Mucosa of descending colon (tissue), 3 donors: ENCODE data around the gene SHD. TPM values are rescaled to one million over a fixed set of nuclear protein-coding genes. Genes with fewer than 3 reads are reported as not detected.

ENCODE experiments used
- ATAC-seq: fragments of 200-7000 bp; cut with Tn5 transposase; one replicate; pipeline ENCODE4 v1.9.1; 2020; ENCODE audit warnings: mild to moderate bottlenecking, moderate library complexity
- DNase-seq, 3 donors: peaks; one replicate each; pipeline ENCODE4 v3.0.0-alpha.2; 2020
- H3K36me3 ChIP-seq: fragments of 200-600 bp; one replicate; pipeline ENCODE4 v1.8.0; 2021; ENCODE audit warnings: low read depth, mild to moderate bottlenecking
- H3K4me1 ChIP-seq: fragments of 200-600 bp; one replicate; pipeline ENCODE4 v1.8.0; 2021; ENCODE audit warnings: low read depth, mild to moderate bottlenecking
- H3K4me3 ChIP-seq: fragments of 200-600 bp; one replicate; pipeline ENCODE4 v1.8.0; 2021; ENCODE audit warnings: mild to moderate bottlenecking
- H3K9me3 ChIP-seq: fragments of 200-600 bp; one replicate; pipeline ENCODE4 v1.8.0; 2021; ENCODE audit warnings: mild to moderate bottlenecking
- intact Hi-C, 2 donors: fragments of 100-400 bp; cut with DNase I in 1 of 2; cut with micrococcal nuclease in 1 of 2; formaldehyde crosslinking; loops; one replicate each; pipeline versions ENCODE4 v1.11.0 to v1.11.1; 2022; cut with DNase I, micrococcal nuclease
- total RNA-seq, 3 donors: library from RNA; stranded (reverse); fragmentation: NEBNext Ultra II Directional in 2 of 3; extraction: Animal tissue kit (Norgen Biotek cat#: 25700) in 2 of 3; gene quantifications; one replicate each; pipeline versions ENCODE4 v1.2.1 to v1.2.4, GENCODE V29; 2021 to 2023
- TF ChIP-seq, protein P1 (sequence below): fragments of 200-600 bp; IDR thresholded peaks from one replicate; pipeline ENCODE4 v1.8.0; 2022; ENCODE audit warnings: antibody characterized with exemption, mild to moderate bottlenecking
- donor health status: DM: no; HTN: no; CAD: no; lungs with moderate emphysema.
- donor health status: DM: no; HTN: no; CAD: no.
- donor health status: DM: no; HTN: yes; CAD: no.

SHD gene
- total RNA-seq, 3 donors from 2014 or later: 4.6 to 27.8 (median 21.0) TPM

- Histone ChIP-seq H3K36me3 (no peaks in the 10 kb centered on the region), H3K9me3 (no peaks in the 10 kb centered on the region), H3K4me3 (no peak within 1 kb of the TSS), H3K4me1 (no peaks in the 10 kb centered on the region)
- TF ChIP-seq, protein P1, sequence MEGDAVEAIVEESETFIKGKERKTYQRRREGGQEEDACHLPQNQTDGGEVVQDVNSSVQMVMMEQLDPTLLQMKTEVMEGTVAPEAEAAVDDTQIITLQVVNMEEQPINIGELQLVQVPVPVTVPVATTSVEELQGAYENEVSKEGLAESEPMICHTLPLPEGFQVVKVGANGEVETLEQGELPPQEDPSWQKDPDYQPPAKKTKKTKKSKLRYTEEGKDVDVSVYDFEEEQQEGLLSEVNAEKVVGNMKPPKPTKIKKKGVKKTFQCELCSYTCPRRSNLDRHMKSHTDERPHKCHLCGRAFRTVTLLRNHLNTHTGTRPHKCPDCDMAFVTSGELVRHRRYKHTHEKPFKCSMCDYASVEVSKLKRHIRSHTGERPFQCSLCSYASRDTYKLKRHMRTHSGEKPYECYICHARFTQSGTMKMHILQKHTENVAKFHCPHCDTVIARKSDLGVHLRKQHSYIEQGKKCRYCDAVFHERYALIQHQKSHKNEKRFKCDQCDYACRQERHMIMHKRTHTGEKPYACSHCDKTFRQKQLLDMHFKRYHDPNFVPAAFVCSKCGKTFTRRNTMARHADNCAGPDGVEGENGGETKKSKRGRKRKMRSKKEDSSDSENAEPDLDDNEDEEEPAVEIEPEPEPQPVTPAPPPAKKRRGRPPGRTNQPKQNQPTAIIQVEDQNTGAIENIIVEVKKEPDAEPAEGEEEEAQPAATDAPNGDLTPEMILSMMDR: no peak
- DNase-seq: peak in 1 of 3 donors; percentile 59
- intact Hi-C loops: no loop called here
- ATAC-seq: peak; percentile 65
Measured at GRCh38 chr19:4304538-4305256, 25.6 kb downstream of the SHD start, which contains the start of gene FSD1. TSS of gene FSD1 (plus strand) at chr19:4304598. CDS start at chr19:4304747, 149 bp downstream.

DNA sequence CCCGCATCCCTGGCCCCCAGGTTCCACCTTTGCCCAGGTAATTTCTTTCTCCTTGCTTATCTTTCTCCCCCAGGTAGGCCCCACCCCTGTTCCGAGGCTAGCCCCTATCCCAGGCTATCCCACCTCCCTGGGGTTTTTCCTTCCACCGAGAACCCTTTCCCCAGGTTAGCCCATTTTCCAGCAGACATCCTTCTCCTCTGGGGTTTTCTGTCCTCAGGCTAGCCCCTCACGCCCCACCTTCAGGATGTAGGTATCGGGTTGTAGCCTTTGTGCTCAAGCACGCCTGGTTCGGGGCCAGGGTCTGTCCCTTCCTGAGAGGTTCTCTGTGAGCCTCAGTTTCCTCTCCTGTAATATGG is 26.2 kb downstream of the SHD start:
- intact Hi-C loops: no loop called here
- TF ChIP-seq, protein P1: no peak
- DNase-seq (no peak), ATAC-seq (no peak)
- H3K36me3 ChIP-seq: no peaks in the 10 kb centered on the region
- no peaks in the 10 kb centered on the region for H3K4me1 ChIP-seq
- no peaks in the 10 kb centered on the region for H3K9me3 ChIP-seq
- no peak overlapping the region for H3K4me3 ChIP-seq

DNA sequence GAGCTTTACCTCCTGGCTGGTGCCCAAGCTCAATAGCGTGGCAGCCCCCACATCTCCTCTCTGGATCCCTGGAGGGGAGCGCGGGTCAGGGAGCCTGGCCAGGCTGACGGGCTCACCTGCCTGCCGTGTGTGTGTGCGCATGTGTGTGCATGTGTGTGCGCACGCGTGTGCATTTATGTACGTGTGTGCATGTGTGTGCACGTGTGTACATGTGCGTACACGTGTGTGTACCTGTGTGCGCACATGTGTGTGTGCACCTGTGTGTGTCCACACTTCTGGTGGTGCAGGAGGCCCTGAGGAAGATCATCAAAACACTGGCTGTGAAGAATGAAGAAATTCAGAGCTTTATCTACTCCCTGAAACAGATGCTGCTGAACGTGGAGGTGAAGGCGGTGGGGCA is 26.6 kb downstream of the SHD start:
- ATAC-seq: no peak
- intact Hi-C loops: no loop called here

DNA sequence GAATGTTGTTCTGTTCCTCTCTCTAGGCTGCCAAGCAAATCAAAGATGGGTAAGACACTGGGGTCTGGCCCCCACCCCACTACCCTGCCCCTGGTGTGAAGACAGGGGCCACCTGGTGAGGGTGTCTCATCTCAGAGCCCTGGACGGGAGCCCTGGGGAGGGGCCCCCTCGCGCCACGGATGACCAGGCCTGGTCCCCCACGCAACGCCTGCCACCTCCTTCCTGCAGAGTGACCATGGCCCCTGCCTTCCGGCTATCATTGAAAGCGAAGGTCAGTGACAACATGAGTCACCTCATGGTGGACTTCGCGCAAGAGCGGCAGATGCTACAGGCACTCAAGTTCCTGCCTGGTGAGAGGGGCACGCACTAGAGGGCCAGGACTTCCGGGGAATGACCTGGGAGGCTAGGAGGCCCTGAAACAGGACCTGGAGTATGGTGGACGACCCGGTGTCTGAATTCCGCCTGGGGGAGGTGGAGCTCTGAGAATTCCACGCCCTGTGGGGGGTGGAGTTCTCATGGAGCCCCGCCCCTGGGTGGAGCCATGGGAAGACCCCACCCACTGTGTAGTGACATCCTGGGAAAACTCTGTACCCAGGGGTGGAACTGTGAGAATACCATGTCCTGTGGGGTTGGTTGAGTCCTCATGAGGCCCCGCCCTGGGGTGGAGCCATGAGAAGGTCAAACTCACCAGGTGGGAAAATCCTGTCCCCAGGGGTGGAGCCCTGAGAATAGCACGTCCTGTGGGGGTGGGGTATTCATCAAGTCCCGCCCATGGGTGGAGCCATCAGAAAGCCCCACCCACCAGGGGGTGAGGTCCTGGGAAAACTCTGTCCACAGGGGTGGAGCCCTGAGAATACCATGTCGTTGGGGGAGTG is 31.4 kb downstream of the SHD start:
- Histone ChIP-seq H3K9me3 (no peaks in the 10 kb centered on the region), H3K4me1 (no peaks in the 10 kb centered on the region), H3K36me3 (no peaks in the 10 kb centered on the region), H3K4me3 (no peak overlapping the region)
- ATAC-seq (peak; percentile 73), DNase-seq (peak in 2 of 3 donors; percentile 50 to 53)
- TF ChIP-seq, protein P1: no peak
- intact Hi-C loops: no loop called here

More for the DNA sequence above, 26.6 kb downstream of the SHD start:
- Histone ChIP-seq H3K4me1 (no peaks in the 10 kb centered on the region), H3K36me3 (no peaks in the 10 kb centered on the region), H3K4me3 (no peak overlapping the region), H3K9me3 (no peaks in the 10 kb centered on the region)
- TF ChIP-seq, protein P1: no peak
- no peak for DNase-seq

DNA sequence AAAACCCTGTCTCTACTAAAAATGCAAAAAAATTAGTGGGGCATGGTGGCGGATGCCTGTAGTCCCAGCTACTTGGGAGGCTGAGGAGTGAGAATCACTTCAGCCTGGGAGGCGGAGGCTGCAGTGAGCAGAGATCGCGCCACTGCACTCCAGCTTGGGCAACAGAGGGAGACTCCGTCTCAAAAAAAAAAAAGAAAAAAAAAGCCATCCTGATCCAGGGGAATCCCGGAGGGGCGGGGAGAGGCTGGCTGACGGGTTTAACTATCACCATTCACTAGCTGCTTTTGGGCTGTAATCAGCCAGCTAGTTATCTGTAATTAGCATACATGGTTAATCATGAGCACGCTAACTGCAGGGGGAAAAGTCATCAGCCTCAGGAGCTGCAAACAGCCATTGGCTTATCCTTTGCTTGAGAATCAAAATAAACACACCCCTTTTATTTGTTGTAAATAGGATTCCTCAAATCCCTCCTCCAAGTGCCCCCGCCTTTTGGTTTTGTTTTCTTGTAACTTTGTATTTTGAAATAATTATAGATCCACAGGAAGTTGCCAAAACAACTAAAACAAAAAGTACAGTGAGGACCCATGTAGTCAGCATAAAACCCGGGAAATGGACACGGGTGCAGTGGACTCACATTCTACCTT is 34.9 kb downstream of the SHD start:
- Histone ChIP-seq H3K4me1 (no peaks in the 10 kb centered on the region), H3K9me3 (no peaks in the 10 kb centered on the region), H3K4me3 (no peak overlapping the region), H3K36me3 (no peaks in the 10 kb centered on the region)
- no peak for DNase-seq
- ATAC-seq: peak; percentile 39
- intact Hi-C loops: no loop called here
- TF ChIP-seq, protein P1: no peak
